ENCODE measurements around the gene CYP3A4.
"Not testable (repeated sequence)": the region's sequence is repeated elsewhere in the genome, so short reads cannot be mapped to it uniquely, and the experiment has no call there.

CYP3A4 gene

DNA sequence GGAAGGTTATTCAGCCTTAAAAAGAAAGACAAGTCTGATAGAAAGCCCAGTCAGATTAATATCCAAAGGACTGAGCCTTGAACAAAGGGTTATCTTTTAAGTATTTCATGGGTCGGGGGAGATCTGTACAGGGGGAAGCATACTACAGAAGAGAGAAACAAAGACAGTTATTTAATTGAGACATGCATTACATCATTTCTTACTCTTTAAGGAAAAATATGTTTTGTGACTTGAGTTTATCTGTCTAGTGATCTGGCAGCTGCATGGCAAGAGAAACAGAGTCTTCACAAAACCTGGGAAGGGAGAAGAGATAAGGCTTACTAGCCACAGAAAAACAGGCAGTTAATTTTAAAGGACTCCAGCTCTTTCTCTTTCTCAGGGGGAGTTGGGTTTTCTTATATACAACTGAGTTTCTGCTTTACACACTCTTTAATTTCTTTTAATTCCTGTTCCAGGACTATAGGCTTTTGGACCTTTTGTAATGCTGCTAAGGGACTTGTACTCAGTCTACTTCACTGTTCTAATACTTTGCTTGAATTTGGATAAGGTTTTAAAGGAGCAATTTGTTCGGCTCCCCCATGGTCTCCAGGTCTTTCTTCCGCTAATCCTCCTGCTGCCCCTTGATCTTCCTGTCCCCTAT is 23.0 kb upstream of the CYP3A4 start:
- Histone ChIP-seq H3K27ac (ENCODE audit: low read length) (no peak overlapping the region), H3K9ac (ENCODE audit: low read length) (no peak overlapping the region), H3K27me3 (replicated peaks; ENCODE audit: insufficient read depth, low read length) (no peaks in the 10 kb centered on the region), H4K20me1 (ENCODE audit: insufficient read depth, low read length) (no peaks in the 10 kb centered on the region), H2AFZ (ENCODE audit: low read length) (no peak overlapping the region), H3K4me1 (ENCODE audit: low read length) (no peaks in the 10 kb centered on the region), H3K36me3 (replicated peaks; ENCODE audit: insufficient read depth, low read length) (no peaks in the 10 kb centered on the region), H3K4me3 (ENCODE audit: low read length) (no peak overlapping the region), H3F3A (ENCODE audit: insufficient read depth, low read length) (no peaks in the 10 kb centered on the region), H3K9me3 (replicated peaks; ENCODE audit: insufficient read depth, low read length) (no peaks in the 10 kb centered on the region), H3K9me2 (replicated peaks; ENCODE audit: insufficient read depth, low read length) (no peaks in the 10 kb centered on the region), H3K4me2 (ENCODE audit: low read depth, low read length) (no peak overlapping the region), H3K79me2 (ENCODE audit: low read length) (no peaks in the 10 kb centered on the region)
- no peak for DNase-seq
- no peak for TF ChIP-seq EZH2phosphoT487 (IDR thresholded peaks at IDR 0.05; ENCODE audit: low read length)
- TF ChIP-seq EZH2 (optimal IDR thresholded peaks at IDR 0.05; ENCODE audit: low read depth, low read length) = no peak
- TF ChIP-seq, protein P1, sequence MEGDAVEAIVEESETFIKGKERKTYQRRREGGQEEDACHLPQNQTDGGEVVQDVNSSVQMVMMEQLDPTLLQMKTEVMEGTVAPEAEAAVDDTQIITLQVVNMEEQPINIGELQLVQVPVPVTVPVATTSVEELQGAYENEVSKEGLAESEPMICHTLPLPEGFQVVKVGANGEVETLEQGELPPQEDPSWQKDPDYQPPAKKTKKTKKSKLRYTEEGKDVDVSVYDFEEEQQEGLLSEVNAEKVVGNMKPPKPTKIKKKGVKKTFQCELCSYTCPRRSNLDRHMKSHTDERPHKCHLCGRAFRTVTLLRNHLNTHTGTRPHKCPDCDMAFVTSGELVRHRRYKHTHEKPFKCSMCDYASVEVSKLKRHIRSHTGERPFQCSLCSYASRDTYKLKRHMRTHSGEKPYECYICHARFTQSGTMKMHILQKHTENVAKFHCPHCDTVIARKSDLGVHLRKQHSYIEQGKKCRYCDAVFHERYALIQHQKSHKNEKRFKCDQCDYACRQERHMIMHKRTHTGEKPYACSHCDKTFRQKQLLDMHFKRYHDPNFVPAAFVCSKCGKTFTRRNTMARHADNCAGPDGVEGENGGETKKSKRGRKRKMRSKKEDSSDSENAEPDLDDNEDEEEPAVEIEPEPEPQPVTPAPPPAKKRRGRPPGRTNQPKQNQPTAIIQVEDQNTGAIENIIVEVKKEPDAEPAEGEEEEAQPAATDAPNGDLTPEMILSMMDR (IDR thresholded peaks at IDR 0.05; ENCODE audit: low read length) = no peak

DNA sequence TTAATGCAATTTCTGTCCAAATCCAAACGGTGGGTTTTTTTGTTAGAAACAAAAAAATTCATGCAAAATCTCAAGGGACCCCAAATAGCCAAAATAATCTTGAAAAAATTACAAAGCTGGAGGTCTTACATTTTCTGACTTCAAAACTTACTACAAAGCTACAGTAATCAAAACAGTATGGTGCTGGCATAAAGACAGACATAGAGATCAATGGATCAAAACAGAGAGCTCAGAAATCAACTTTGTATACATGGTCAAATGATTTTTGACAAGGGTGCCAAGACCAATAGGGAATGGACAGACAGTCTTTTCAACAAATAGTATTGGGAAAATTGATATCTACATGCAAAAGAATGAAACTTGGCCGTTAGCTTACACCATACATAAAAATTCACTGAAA is 21.7 kb upstream of the CYP3A4 start:
- no peak overlapping the region for H3K4me3 ChIP-seq (ENCODE audit: low read length)
- no peak overlapping the region for H2AFZ ChIP-seq (ENCODE audit: low read length)
- no peaks in the 10 kb centered on the region for H3F3A ChIP-seq (ENCODE audit: insufficient read depth, low read length)
- no peaks in the 10 kb centered on the region for H3K36me3 ChIP-seq (replicated peaks; ENCODE audit: insufficient read depth, low read length)
- H3K9me3 ChIP-seq (replicated peaks; ENCODE audit: insufficient read depth, low read length) = no peaks in the 10 kb centered on the region
- no peak overlapping the region for H3K27ac ChIP-seq (ENCODE audit: low read length)
- H4K20me1 ChIP-seq (ENCODE audit: insufficient read depth, low read length) = no peaks in the 10 kb centered on the region
- no peaks in the 10 kb centered on the region for H3K4me1 ChIP-seq (ENCODE audit: low read length)
- no peak overlapping the region for H3K9ac ChIP-seq (ENCODE audit: low read length)
- H3K4me2 ChIP-seq (ENCODE audit: low read depth, low read length) = no peak overlapping the region
- H3K9me2 ChIP-seq (replicated peaks; ENCODE audit: insufficient read depth, low read length) = no peaks in the 10 kb centered on the region
- no peak for DNase-seq
- TF ChIP-seq, protein P1 (IDR thresholded peaks at IDR 0.05; ENCODE audit: low read length) = no peak
- no peak for TF ChIP-seq EZH2 (optimal IDR thresholded peaks at IDR 0.05; ENCODE audit: low read depth, low read length)
- TF ChIP-seq EZH2phosphoT487 (IDR thresholded peaks at IDR 0.05; ENCODE audit: low read length) = no peak
- H3K27me3 ChIP-seq (replicated peaks; ENCODE audit: insufficient read depth, low read length) = no peaks in the 10 kb centered on the region
- no peaks in the 10 kb centered on the region for H3K79me2 ChIP-seq (ENCODE audit: low read length)

DNA sequence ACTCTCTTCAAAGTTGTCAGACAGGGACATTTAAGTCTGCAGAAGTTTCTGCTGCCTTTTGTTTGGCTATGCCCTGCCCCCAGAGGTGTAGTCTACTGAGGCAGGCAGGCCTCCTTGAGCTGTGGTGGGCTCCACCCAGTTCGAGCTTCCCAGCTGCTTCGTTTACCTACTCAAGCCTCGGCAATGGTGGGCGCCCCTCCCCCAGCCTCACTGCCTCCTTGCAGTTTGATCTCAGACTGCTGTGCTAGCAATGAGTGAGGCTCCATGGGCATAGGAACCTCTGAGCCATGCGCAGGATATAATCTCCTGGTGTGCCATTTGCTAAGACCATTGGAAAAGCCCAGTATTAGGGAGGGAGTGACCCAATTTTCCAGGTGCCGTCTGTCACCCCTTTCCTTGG is 19.1 kb upstream of the CYP3A4 start:
- not testable (repeated sequence) for H3K9me2 ChIP-seq (replicated peaks; ENCODE audit: insufficient read depth, low read length); H3K9me3 ChIP-seq (replicated peaks; ENCODE audit: insufficient read depth, low read length); H3K4me3 ChIP-seq (ENCODE audit: low read length); H3K4me2 ChIP-seq (ENCODE audit: low read depth, low read length); H3K4me1 ChIP-seq (ENCODE audit: low read length); H4K20me1 ChIP-seq (ENCODE audit: insufficient read depth, low read length); H3K36me3 ChIP-seq (replicated peaks; ENCODE audit: insufficient read depth, low read length); H3F3A ChIP-seq (ENCODE audit: insufficient read depth, low read length); H3K9ac ChIP-seq (ENCODE audit: low read length); DNase-seq; H2AFZ ChIP-seq (ENCODE audit: low read length); H3K27ac ChIP-seq (ENCODE audit: low read length); H3K79me2 ChIP-seq (ENCODE audit: low read length); H3K27me3 ChIP-seq (replicated peaks; ENCODE audit: insufficient read depth, low read length)

DNA sequence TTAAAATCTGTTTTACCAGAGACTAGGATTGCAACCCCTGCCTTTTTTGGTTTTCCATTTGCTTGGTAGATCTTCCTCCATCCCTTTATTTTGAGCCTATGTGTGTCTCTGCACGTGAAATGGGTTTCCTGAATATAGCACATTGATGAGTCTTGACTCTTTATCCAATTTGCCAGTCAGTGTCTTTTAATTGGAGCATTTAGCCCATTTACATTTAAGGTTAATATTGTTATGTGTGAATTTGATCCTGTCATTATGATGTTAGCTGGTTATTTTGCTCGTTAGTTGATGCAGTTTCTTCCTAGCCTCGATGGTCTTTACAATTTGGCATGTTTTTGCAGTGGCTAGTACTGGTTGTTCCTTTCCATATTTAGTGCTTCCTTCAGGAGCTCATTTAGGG is 17.4 kb upstream of the CYP3A4 start:
- H3K4me1 ChIP-seq (ENCODE audit: low read length); DNase-seq; H3K4me2 ChIP-seq (ENCODE audit: low read depth, low read length); H3K4me3 ChIP-seq (ENCODE audit: low read length); H3K79me2 ChIP-seq (ENCODE audit: low read length); H3K27me3 ChIP-seq (replicated peaks; ENCODE audit: insufficient read depth, low read length); H3K9me3 ChIP-seq (replicated peaks; ENCODE audit: insufficient read depth, low read length); H3K9me2 ChIP-seq (replicated peaks; ENCODE audit: insufficient read depth, low read length); H3K9ac ChIP-seq (ENCODE audit: low read length); H3F3A ChIP-seq (ENCODE audit: insufficient read depth, low read length); H2AFZ ChIP-seq (ENCODE audit: low read length); H3K36me3 ChIP-seq (replicated peaks; ENCODE audit: insufficient read depth, low read length); H3K27ac ChIP-seq (ENCODE audit: low read length); H4K20me1 ChIP-seq (ENCODE audit: insufficient read depth, low read length): not testable (repeated sequence)
